K562 (cell line): ENCODE measurements around the gene AMPD1. TPM values are rescaled to one million over a fixed set of nuclear protein-coding genes. Genes with fewer than 3 reads are reported as not detected.

Source experiments
- ATAC-seq: fragments of 200-7000 bp; cut with Tn5 transposase; 3 replicates; pipeline ENCODE4 v1.9.1; 2020; ENCODE audit warnings: moderate library complexity
- BruUV-seq: library from RNA; stranded (reverse); fragments of 400-500 nt; replicated peaks from 2 replicates; lab custom pipeline; 2021; lab: Mats Ljungman, UMichigan
- CTCF ChIA-PET: fragments of 300-600 bp; formaldehyde crosslinking; extraction: SDS; loops from one replicate; lab custom pipeline; 2021; ENCODE audit warnings: low intra/inter-chr PET ratio; lab: Yijun Ruan, JAX
- POLR2A ChIA-PET: fragments of 300-600, 350-650 bp; sonication (Branson Sonifier 250); formaldehyde crosslinking; extraction: SDS; loops from one replicate; lab custom pipeline; 2021; ENCODE audit warnings: antibody characterized with exemption, inconsistent platforms; lab: Yijun Ruan, JAX
- DNase-seq, 4 experiments: peaks; one replicate each; pipeline versions ENCODE4 v3.0.0 to v3.0.0-alpha.2; 2011 to 2018; ENCODE audit warnings: low spot score in 3 of 4, mixed read lengths in 3 of 4; ENCODE audit errors: extremely low read depth in 1 of 4
- FAIRE-seq: peaks from 2 replicates; lab custom pipeline; 2011; peaks lifted over from hg19 to GRCh38; lab: Jason Lieb, UNC
- H2AFZ ChIP-seq: 2 replicates; pipeline ENCODE4 v1.6.0; 2011; ENCODE audit warnings: low read depth, low read length, control low read depth, inconsistent platforms
- H3K27ac ChIP-seq: fragments of 200-600 bp; 3 replicates; pipeline ENCODE4 v1.8.0; 2011; ENCODE audit warnings: low read depth, mild to moderate bottlenecking, control low read depth, inconsistent platforms, low read length, moderate library complexity, mixed read lengths; ENCODE audit errors: extremely low read depth
- H3K27me3 ChIP-seq, 2 experiments: fragments of 300-600 bp in 1 of 2; 2 replicates in 1 of 2; 3 replicates in 1 of 2; pipeline versions ENCODE4 v1.6.0 to v1.8.0; 2011; ENCODE audit warnings: inconsistent platforms in 2 of 2, low read length in 2 of 2, mild to moderate bottlenecking in 1 of 2, mixed read lengths in 1 of 2, moderate library complexity in 1 of 2; ENCODE audit not compliant: control insufficient read depth in 2 of 2, insufficient read depth in 2 of 2
- H3K36me3 ChIP-seq: fragments of 300-600 bp; 3 replicates; pipeline ENCODE4 v1.8.0; 2011; ENCODE audit warnings: mild to moderate bottlenecking, low read length, inconsistent platforms; ENCODE audit not compliant: control insufficient read depth, insufficient read depth
- H3K4me1 ChIP-seq, 2 experiments: fragments of 200-600 bp in 1 of 2; replicated peaks in 1 of 2; 2 replicates in 1 of 2; 3 replicates in 1 of 2; pipeline versions ENCODE4 v1.5.1 to v1.8.0; 2011; ENCODE audit warnings: inconsistent platforms in 2 of 2, low read length in 2 of 2, mild to moderate bottlenecking in 1 of 2, mixed read lengths in 1 of 2, moderate library complexity in 1 of 2; ENCODE audit not compliant: control insufficient read depth in 2 of 2, insufficient read depth in 2 of 2
- H3K4me2 ChIP-seq: 2 replicates; pipeline ENCODE4 v1.6.1; 2011; ENCODE audit warnings: low read length, control low read depth, inconsistent platforms, mixed read lengths; ENCODE audit not compliant: insufficient read depth
- H3K4me3 ChIP-seq: fragments of 200-600 bp; sonication (generic), shearing (Covaris generic); 2 replicates; pipeline ENCODE4 v1.5.1; 2016; ENCODE audit warnings: control low read depth, inconsistent platforms
- H3K79me2 ChIP-seq: fragments of 200-600 bp; 3 replicates; pipeline ENCODE4 v1.8.0; 2011; ENCODE audit warnings: low read length, inconsistent platforms; ENCODE audit not compliant: control insufficient read depth, insufficient read depth
- H3K9ac ChIP-seq, 2 experiments: 2 replicates each; pipeline versions ENCODE4 v1.6.0 to v1.6.1; 2011; ENCODE audit warnings: low read depth in 2 of 2, low read length in 2 of 2, control low read depth in 1 of 2, inconsistent platforms in 1 of 2, mild to moderate bottlenecking in 1 of 2, mixed read lengths in 1 of 2; ENCODE audit not compliant: insufficient read depth in 1 of 2
- H3K9me1 ChIP-seq: one replicate; pipeline ENCODE4 v1.6.0; 2011; ENCODE audit warnings: inconsistent platforms, mild to moderate bottlenecking, low read length, moderate library complexity; ENCODE audit not compliant: control insufficient read depth, insufficient read depth
- H3K9me3 ChIP-seq: replicated peaks from 2 replicates; pipeline ENCODE4 v1.5.1; 2011; ENCODE audit warnings: low read depth, low read length, inconsistent platforms; ENCODE audit not compliant: control insufficient read depth, insufficient read depth
- H4K20me1 ChIP-seq: replicated peaks from 2 replicates; pipeline ENCODE4 v1.6.1; 2011; ENCODE audit warnings: low read length, inconsistent platforms, mixed read lengths; ENCODE audit not compliant: control insufficient read depth, insufficient read depth
- HMBOX1 ChIP-seq: sonication (generic); IDR thresholded peaks from 2 replicates; pipeline ENCODE4 v1.6.1; 2016
- RERE ChIP-seq: sonication (generic); formaldehyde crosslinking; IDR thresholded peaks from 2 replicates; pipeline ENCODE4 v1.8.0; 2023; ENCODE audit warnings: missing genetic modification reagents, mild to moderate bottlenecking, borderline replicate concordance
- SFPQ ChIP-seq: fragments of 200-400 bp; formaldehyde crosslinking; IDR thresholded peaks from 2 replicates; pipeline ENCODE4 v1.6.1; 2017; ENCODE audit warnings: mild to moderate bottlenecking, low read depth, low read length, moderate library complexity
- ZBTB11 ChIP-seq, 3 experiments: fragments of 200-800 bp in 1 of 3; fragments of 250-450 bp in 1 of 3; fragments of 450-650 bp in 1 of 3; sonication (Bioruptor Pico) in 1 of 3; sonication (Bioruptor generic) in 1 of 3; formaldehyde crosslinking in 1 of 3; IDR thresholded peaks; 2 replicates each; pipeline versions ENCODE4 v1.6.1 to v1.8.0; 2016 to 2022; ENCODE audit warnings: mild to moderate bottlenecking in 2 of 3, missing genetic modification characterization in 2 of 3, missing compliant biosample characterization in 1 of 3, moderate library complexity in 1 of 3
- ZNF77 ChIP-seq: fragments of 250-450 bp; sonication (Bioruptor Pico); IDR thresholded peaks from 2 replicates; pipeline ENCODE4 v1.5.0; 2020
- WGBS: fragments of 100-300 bp; shearing (Covaris generic); methylation state at CpG from one replicate; pipeline ENCODE4 v1.1.6; 2016; ENCODE audit warnings: low coverage, mixed read lengths; ENCODE audit not compliant: insufficient coverage; ENCODE audit errors: missing lambda C conversion rate; 5-methylcytosine and 5-hydroxymethylcytosine counted together
- in situ Hi-C: fragments of 300-500 bp; cut with MboI; formaldehyde crosslinking; loops from 4 replicates; pipeline ENCODE4 v1.15.0; 2018; ENCODE audit warnings: inconsistent platforms, mixed read lengths
- intact Hi-C: fragments of 100-400 bp; cut with micrococcal nuclease; formaldehyde crosslinking; loops from 2 replicates; pipeline ENCODE4 v1.14.2; 2022
- polyA plus RNA-seq, 8 experiments: library from polyadenylated mRNA; depleted of rRNA in 4 of 8; stranded (reverse) in 5 of 8; unstranded in 3 of 8; fragments of >200 nt; fragmentation: Nextera tagmentation in 2 of 8; fragmentation: Illumina TruSeq in 1 of 8; extraction: Ambion mirVana in 2 of 8; extraction: Trizol in 1 of 8; gene quantifications; 2 replicates each; pipeline versions ENCODE4 v1.2.1 to v1.2.3, GENCODE V29; 2011 to 2014; ENCODE audit warnings: inconsistent platforms in 1 of 8, missing spikeins in 1 of 8
- total RNA-seq, 7 experiments: library from RNA; depleted of rRNA in 6 of 7; stranded (reverse); fragments of >200 nt in 6 of 7; fragmentation: Illumina TruSeq in 2 of 7; extraction: Trizol in 2 of 7; gene quantifications; 2 replicates each; pipeline versions ENCODE4 v1.2.1 to v1.2.3, GENCODE V29; 2011 to 2021; ENCODE audit warnings: low replicate concordance in 1 of 7

AMPD1 gene
- total and polyA plus RNA-seq, 9 of the 15 experiments (the other 6 are each of a cell fraction or from before 2014, with no cell fraction given) = 0.04 to 0.17 TPM; not detected in 7

- DNase-seq (no peak), FAIRE-seq (no peak), ATAC-seq (peak; percentile 19; the same call in 2 of the 3 replicates)
- H3K4me2 ChIP-seq = no peak overlapping the region
- intact Hi-C loops = no loop called here
- 83% methylated on average over 1 of the region's 1 CpG for WGBS
- no peaks in the 10 kb centered on the region for H3K9me3 ChIP-seq
- no peak overlapping the region for H2AFZ ChIP-seq
- peaks cover 6 to 8% of the 10 kb centered on the region in 2 experiments; a peak in 3 of 5 replicates for H3K27me3 ChIP-seq
- no peaks in the 10 kb centered on the region for H4K20me1 ChIP-seq
- no TSS peak for BruUV-seq
- H3K4me1 ChIP-seq = no peaks in the 10 kb centered on the region
- no peaks in the 10 kb centered on the region for H3K79me2 ChIP-seq
- H3K4me3 ChIP-seq = no peak overlapping the region
- in situ Hi-C loops = no loop called here
- POLR2A ChIA-PET = interaction anchor here (0.6 to 2.3 kb wide), 4 partner anchors 9 to 193 kb away, joined by 3 to 9 read pairs (median 3); no protein-coding TSS in a partner anchor
- H3K9ac ChIP-seq = no peak overlapping the region
- CTCF ChIA-PET = no interaction called here
- TF ChIP-seq ZBTB11 (CRISPR knock-in tag; IDR thresholded peaks at IDR 0.05) (peak in 1 of 3 experiments; percentile 14; a peak in 1 of 6 replicates), RERE (no peak), SFPQ (no peak), ZNF77 (CRISPR knock-in tag) (no peak), HMBOX1 (no peak)
- peaks cover 25% of the 10 kb centered on the region for H3K36me3 ChIP-seq
- no peak overlapping the region for H3K27ac ChIP-seq
- no peaks in the 10 kb centered on the region for H3K9me1 ChIP-seq
Observed at GRCh38 chr1:114703242-114703641, 7.9 kb upstream of the AMPD1 start.
